Endothelial cell (in vitro differentiated cells): ENCODE data around the gene ANKS1B. TPM values are rescaled to one million over a fixed set of nuclear protein-coding genes. Genes with fewer than 3 reads are reported as not detected.

Experiments
- DNase-seq: peaks from one replicate; pipeline ENCODE4 v3.0.0; 2021; ENCODE audit warnings: low spot score
- H3K27ac Mint-ChIP-seq: one replicate; pipeline ENCODE4 v1.8.0; 2021; ENCODE audit warnings: mixed read lengths, inconsistent platforms; ENCODE audit not compliant: unreplicated experiment
- H3K27me3 Mint-ChIP-seq: one replicate; pipeline ENCODE4 v1.8.0; 2021; ENCODE audit warnings: mild to moderate bottlenecking, moderate library complexity, mixed read lengths, inconsistent platforms; ENCODE audit not compliant: unreplicated experiment
- H3K36me3 Mint-ChIP-seq: one replicate; pipeline ENCODE4 v1.8.0; 2021; ENCODE audit warnings: mild to moderate bottlenecking, low read depth, mixed read lengths, inconsistent platforms; ENCODE audit not compliant: unreplicated experiment
- H3K4me1 Mint-ChIP-seq: one replicate; pipeline ENCODE4 v1.8.0; 2021; ENCODE audit warnings: mild to moderate bottlenecking, mixed read lengths, inconsistent platforms; ENCODE audit not compliant: unreplicated experiment
- H3K4me3 Mint-ChIP-seq: one replicate; pipeline ENCODE4 v1.8.0; 2021; ENCODE audit warnings: mild to moderate bottlenecking, mixed read lengths, inconsistent platforms; ENCODE audit not compliant: unreplicated experiment
- H3K9me3 Mint-ChIP-seq: one replicate; pipeline ENCODE4 v1.8.0; 2021; ENCODE audit warnings: mixed read lengths, inconsistent platforms; ENCODE audit not compliant: unreplicated experiment
- CTCF ChIP-seq: fragments of 200-600 bp; sonication (generic); IDR thresholded peaks from one replicate; pipeline ENCODE4 v1.5.0; 2021; ENCODE audit warnings: antibody characterized with exemption; ENCODE audit not compliant: unreplicated experiment
- total RNA-seq: library from RNA; stranded (reverse); fragmentation: NEBNext Ultra II Directional; extraction: Animal tissue kit (Norgen Biotek cat#: 25700); gene quantifications from one replicate; pipeline ENCODE4 v1.2.1, GENCODE V29; 2021; ENCODE audit not compliant: unreplicated experiment

ANKS1B gene
- total RNA-seq, 1 donor from 2014 or later = 2.6 TPM

- H3K9me3 Mint-ChIP-seq = no peaks in the 10 kb centered on the region
- DNase-seq = no peak
Measured at GRCh38 chr12:98791406-98791805, 1193.3 kb downstream of the ANKS1B start.

GRCh38 chr12:98788396-98788795 lies 1196.3 kb downstream of the ANKS1B start:
- Mint-ChIP-seq H3K4me1 (no peaks in the 10 kb centered on the region), H3K4me3 (no peak overlapping the region), H3K27ac (no peak overlapping the region), H3K9me3 (no peaks in the 10 kb centered on the region), H3K27me3 (no peaks in the 10 kb centered on the region), H3K36me3 (no peaks in the 10 kb centered on the region)
- no peak for TF ChIP-seq CTCF
- no peak for DNase-seq

More at GRCh38 chr12:98791406-98791805, 1193.3 kb downstream of the ANKS1B start:
- Mint-ChIP-seq H3K4me3 (no peak overlapping the region), H3K27ac (no peak overlapping the region), H3K27me3 (no peaks in the 10 kb centered on the region), H3K4me1 (no peaks in the 10 kb centered on the region), H3K36me3 (no peaks in the 10 kb centered on the region)
- no peak for TF ChIP-seq CTCF

- Mint-ChIP-seq H3K4me3 (no peak overlapping the region), H3K36me3 (no peaks in the 10 kb centered on the region), H3K27ac (no peak overlapping the region), H3K27me3 (no peaks in the 10 kb centered on the region), H3K9me3 (no peaks in the 10 kb centered on the region), H3K4me1 (no peaks in the 10 kb centered on the region)
- TF ChIP-seq CTCF = no peak
- no peak for DNase-seq
Measured at GRCh38 chr12:98786653-98787052, 1198.1 kb downstream of the ANKS1B start.

- H3K4me3 Mint-ChIP-seq = no peak overlapping the region
- H3K36me3 Mint-ChIP-seq = no peaks in the 10 kb centered on the region
- H3K27me3 Mint-ChIP-seq = peaks cover 3% of the 10 kb centered on the region
- no peak overlapping the region for H3K27ac Mint-ChIP-seq
- DNase-seq = no peak
- TF ChIP-seq CTCF = no peak
- no peaks in the 10 kb centered on the region for H3K9me3 Mint-ChIP-seq
- H3K4me1 Mint-ChIP-seq = no peaks in the 10 kb centered on the region
Measured at GRCh38 chr12:98783420-98783819, 1201.3 kb downstream of the ANKS1B start.

- Mint-ChIP-seq H3K4me1 (no peaks in the 10 kb centered on the region), H3K4me3 (no peak overlapping the region), H3K36me3 (no peaks in the 10 kb centered on the region), H3K27ac (no peak overlapping the region), H3K9me3 (no peaks in the 10 kb centered on the region), H3K27me3 (peaks cover 3% of the 10 kb centered on the region)
- TF ChIP-seq CTCF = no peak
- no peak for DNase-seq
Measured at GRCh38 chr12:98780261-98780660, 1204.5 kb downstream of the ANKS1B start.
